ENCODE measurements around the gene PLAC8.
"Not testable (repeated sequence)": the region's sequence is repeated elsewhere in the genome, so short reads cannot be mapped to it uniquely, and the experiment has no call there.

The PLAC8 gene

DNA sequence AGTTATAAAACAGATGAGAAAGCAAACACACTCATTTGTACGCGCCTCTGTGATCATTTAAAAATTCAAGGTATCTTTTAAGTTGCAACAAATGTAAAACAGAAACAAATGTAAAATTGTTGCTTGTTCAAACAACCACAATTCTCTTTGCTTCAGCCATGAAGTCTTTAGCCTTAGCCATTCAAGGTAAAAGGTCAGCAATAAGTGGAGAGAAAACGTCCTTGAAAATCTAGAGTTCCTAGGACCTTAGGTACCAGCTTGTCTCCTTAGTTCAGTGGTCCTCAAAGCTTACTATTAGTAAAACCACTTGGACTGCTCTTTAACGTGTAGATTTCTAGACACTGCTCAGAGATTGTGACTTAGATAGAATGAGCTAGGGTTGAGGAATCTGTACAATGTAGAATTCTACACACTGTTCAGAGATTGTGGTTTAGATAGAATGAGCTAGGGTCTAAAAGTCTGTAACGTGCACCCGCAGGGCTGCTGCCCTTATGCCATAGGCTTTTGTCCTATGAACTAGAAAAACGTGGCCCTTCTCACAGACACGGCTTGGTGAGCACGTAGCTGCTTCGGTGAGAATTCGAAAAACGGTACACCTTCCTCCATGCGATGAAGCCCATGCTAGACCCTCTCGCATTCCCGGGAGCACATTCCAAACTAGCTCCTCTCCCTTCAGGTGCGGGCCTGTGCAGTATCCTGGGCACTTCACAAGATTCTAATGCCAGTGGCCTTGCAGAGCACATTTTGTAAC, 1.7 kb downstream of the PLAC8 start:
- H3K4me3 ChIP-seq (ENCODE audit: low read length), result no peak overlapping the region
- peak; percentile 52 for DNase-seq (ENCODE audit: low read depth)
- TF ChIP-seq, protein P1, sequence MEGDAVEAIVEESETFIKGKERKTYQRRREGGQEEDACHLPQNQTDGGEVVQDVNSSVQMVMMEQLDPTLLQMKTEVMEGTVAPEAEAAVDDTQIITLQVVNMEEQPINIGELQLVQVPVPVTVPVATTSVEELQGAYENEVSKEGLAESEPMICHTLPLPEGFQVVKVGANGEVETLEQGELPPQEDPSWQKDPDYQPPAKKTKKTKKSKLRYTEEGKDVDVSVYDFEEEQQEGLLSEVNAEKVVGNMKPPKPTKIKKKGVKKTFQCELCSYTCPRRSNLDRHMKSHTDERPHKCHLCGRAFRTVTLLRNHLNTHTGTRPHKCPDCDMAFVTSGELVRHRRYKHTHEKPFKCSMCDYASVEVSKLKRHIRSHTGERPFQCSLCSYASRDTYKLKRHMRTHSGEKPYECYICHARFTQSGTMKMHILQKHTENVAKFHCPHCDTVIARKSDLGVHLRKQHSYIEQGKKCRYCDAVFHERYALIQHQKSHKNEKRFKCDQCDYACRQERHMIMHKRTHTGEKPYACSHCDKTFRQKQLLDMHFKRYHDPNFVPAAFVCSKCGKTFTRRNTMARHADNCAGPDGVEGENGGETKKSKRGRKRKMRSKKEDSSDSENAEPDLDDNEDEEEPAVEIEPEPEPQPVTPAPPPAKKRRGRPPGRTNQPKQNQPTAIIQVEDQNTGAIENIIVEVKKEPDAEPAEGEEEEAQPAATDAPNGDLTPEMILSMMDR (conservative IDR thresholded peaks at IDR 0.05; ENCODE audit: low read length), result no peak

DNA sequence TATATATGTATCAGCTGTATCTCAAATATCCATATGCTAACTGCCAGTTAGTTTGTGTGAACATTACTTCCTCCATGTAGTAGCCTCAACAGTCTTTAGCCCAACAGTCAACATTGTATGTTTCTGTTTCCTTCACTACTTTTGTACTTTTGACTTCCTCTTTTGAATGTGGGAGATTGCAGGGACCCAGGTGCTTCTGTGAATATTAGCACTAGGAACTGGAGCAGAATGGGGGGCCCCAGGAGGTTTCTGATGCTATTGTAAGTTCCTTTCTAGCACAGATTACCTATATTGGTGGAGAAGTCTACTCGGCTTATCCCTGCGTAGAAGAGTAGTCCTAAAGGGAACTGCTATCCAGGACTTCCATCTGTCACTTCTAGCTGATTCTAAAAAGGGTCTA, 2.3 kb downstream of the PLAC8 start:
- no peak overlapping the region for H3K4me3 ChIP-seq (ENCODE audit: low read length)
- TF ChIP-seq, protein P1 (conservative IDR thresholded peaks at IDR 0.05; ENCODE audit: low read length), result no peak

DNA sequence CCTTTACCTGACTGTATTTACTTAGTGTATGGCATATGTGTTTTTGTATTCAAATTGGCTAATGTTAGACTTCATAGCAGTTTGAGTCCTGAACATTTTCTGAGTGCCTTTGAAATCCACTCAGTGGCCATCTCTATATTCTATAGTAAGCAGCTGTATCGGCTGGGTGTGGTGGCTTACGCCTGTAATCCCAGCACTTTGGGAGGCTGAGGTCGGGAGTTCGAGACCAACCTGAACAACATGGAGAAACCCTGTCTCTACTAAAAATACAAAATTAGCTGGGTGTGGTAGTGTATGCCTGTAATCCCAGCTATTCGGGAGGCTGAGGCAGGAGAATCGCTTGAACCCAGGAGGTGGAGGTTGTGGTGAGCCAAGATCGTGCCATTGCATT, 2.8 kb downstream of the PLAC8 start:
- H3K4me3 ChIP-seq (ENCODE audit: low read length); DNase-seq (ENCODE audit: low read depth): not testable (repeated sequence)

More for the DNA sequence above, 2.3 kb downstream of the PLAC8 start:
- DNase-seq (ENCODE audit: low read depth), result no peak

DNA sequence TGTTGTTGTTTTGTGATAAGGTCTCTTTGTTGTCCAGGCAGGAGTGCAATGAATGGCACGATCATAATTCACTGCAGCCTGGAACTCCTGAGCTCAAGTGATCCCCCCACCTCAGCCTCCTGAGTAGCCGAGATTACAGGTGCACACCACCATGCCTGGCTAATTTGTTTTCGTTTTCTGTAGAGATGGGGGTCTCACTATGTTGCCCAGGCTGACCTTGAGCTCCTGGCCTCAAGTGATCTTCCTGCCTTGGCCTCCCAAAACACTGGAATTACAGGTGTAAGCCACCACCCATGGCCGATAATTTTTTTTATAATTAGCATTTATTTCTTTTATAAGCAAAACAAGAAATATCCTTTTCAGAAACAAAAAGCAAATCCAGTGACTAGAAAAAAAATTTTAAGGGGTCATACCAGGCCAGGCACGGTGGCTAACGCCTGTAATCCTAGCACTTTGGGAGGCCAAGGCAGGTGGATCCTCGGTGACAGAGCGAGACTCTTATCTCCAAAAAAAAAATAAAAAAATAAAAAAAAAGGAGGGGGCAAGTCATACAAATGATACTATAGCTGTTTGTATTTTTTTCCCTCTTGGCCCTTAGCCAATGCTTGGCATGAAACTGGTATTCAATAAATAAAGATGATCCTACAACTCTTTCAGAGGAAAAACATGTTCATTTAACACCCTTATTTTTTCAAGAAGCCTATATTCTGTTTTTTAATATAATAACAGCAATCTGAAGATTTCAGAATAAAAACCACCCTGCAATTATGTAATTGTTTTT, 3.4 kb downstream of the PLAC8 start:
- no peak for DNase-seq (ENCODE audit: low read depth)

DNA sequence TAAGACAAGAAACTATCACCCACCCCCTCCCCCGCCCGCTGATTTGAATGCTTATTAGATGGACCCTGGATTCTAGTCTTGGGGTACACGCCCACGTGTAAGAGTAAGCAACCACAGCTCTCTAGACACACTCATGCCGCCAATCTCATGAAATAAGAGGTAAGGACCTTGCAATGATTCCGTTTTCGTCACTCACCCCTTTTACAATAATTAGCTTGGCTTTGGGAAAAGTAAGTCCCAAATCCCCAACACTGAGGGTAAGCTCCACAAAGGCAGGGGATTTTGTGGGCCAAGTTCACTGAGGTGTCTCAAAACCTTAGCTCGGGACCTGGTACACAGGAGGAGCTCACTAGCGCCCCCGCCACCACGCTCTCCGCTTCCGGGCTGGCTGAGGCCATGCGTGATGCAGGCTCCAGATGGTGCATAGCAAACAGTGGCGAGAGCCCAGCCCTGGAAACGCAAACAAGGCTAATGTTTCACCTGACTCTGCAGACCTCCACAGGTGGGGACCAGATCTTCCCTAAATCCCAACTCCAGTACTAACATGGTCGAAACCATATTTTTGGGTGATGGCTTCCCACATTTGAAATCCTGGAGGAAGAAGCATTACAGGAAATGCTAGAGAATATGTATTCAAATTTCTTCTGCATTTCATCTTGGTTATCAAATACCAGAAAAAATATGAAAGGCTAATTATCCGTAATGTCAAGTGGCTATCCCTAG, 4.1 kb downstream of the PLAC8 start:
- peak overlapping the region; percentile 65 for H3K4me3 ChIP-seq (ENCODE audit: low read length)
- TF ChIP-seq, protein P1 (conservative IDR thresholded peaks at IDR 0.05; ENCODE audit: low read length), result peak; percentile 76
- peak; percentile 81 for DNase-seq (ENCODE audit: low read depth)

More for the DNA sequence above, 3.4 kb downstream of the PLAC8 start:
- no peak overlapping the region for H3K4me3 ChIP-seq (ENCODE audit: low read length)
- TF ChIP-seq, protein P1 (conservative IDR thresholded peaks at IDR 0.05; ENCODE audit: low read length), result no peak

DNA sequence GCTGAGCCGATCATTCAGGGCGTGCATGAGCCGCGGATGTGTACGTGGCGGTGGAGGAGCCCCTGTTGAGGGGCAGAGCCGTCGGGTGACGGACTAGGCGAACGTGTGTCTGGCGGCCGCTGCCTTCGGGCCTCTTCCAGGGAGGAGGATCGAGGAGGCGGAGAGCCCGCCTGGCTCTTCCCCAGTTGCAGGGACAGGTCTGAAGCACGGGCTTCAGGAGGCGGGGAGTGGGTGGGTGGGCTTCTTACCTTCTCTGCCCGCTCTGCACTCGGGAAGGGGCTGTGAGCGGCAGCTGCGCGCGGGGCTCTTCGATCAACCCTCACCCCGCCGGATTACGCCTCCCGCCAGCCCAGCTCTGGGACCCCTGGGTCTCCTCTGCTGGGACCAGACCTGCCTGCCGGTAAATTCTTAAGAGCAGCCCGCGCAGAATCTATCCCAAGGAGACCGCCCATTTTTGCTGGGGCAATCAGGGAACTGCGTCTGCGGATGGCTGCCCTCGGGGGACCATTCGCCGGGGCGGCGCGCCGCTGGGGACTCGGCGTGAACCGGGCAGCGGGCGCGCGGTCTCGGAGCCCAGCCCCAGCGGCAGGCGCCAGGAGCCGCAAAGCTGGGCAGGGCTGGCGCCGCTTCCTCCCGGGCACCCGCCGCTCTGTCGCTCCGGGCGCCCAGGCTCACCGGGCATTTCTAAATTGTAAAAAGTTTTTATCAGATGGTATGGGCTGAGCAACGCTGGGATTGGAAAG, 4.9 kb downstream of the PLAC8 start:
- DNase-seq (ENCODE audit: low read depth), result peak; percentile 35
- H3K4me3 ChIP-seq (ENCODE audit: low read length), result peak overlapping the region; percentile 65
- TF ChIP-seq, protein P1 (conservative IDR thresholded peaks at IDR 0.05; ENCODE audit: low read length), result no peak
